ENCODE data around the gene ASIC5. TPM values are rescaled to one million over a fixed set of nuclear protein-coding genes. Genes with fewer than 3 reads are reported as not detected.
A peak's percentile ranks its signal among the peaks of the same experiment; 100 is the strongest.
"Not testable (repeated sequence)": the region's sequence is repeated elsewhere in the genome, so short reads cannot be mapped to it uniquely, and the experiment has no call there.

ASIC5 gene
- total RNA-seq, 1 experiment from 2014 or later = not detected

- POLR2A ChIA-PET (ENCODE audit: low non-redundant PET) = no interaction called here
- DNase-seq (ENCODE audit: low spot score) = no peak
- Histone ChIP-seq H3K36me3 (ENCODE audit: insufficient read depth, low read length, poor library complexity, severe bottlenecking) (no peaks in the 10 kb centered on the region), H3K4me1 (ENCODE audit: insufficient read depth, low read length, poor library complexity, severe bottlenecking) (no peaks in the 10 kb centered on the region), H3K27ac (ENCODE audit: low read depth, low read length, poor library complexity, severe bottlenecking) (no peak overlapping the region), H3K4me3 (ENCODE audit: low read depth, low read length, poor library complexity, severe bottlenecking) (no peak overlapping the region), H3K27me3 (replicated peaks; ENCODE audit: insufficient read depth, low read depth, low read length, poor library complexity) (no peaks in the 10 kb centered on the region), H3K9me3 (ENCODE audit: low read depth, low read length, poor library complexity, severe bottlenecking) (no peaks in the 10 kb centered on the region)
- BruUV-seq (replicated peaks) = no TSS peak
- no peak for TF ChIP-seq EZH2 (IDR thresholded peaks at IDR 0.05; ENCODE audit: borderline replicate concordance, low read depth, low read length, poor library complexity, severe bottlenecking)
- no peak for TF ChIP-seq CTCF (conservative IDR thresholded peaks at IDR 0.05; ENCODE audit: low read depth, low read length)
- intact Hi-C loops (cut with micrococcal nuclease; ENCODE audit: unreplicated experiment) = no loop called here
- CTCF ChIA-PET = no interaction called here
These were observed 34.9 kb upstream of the ASIC5 start for GRCh38 chr4:155901013-155901412.

DNA sequence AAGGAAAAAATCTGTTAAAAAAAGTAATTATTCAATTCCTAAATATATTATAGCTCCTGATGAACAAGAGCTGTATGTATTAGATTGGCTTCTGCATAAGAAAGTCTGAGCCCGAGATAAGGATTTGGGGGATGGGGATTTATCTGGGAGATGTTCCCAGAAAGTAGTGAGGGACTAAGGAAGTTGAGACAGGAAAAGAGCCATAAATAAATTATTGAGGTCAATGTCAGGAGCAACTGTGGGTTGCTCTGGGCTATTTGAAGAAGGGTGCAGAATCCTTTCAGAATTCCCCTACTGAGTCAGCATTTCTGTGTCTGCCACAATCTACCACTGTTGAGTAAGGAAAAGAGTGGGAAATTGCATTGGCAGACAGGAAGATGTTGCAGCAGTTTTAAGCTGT lies 34.3 kb upstream of the ASIC5 start:
- Histone ChIP-seq H3K4me1 (ENCODE audit: insufficient read depth, low read length, poor library complexity, severe bottlenecking) (no peaks in the 10 kb centered on the region), H3K27ac (ENCODE audit: low read depth, low read length, poor library complexity, severe bottlenecking) (no peak overlapping the region), H3K9me3 (ENCODE audit: low read depth, low read length, poor library complexity, severe bottlenecking) (no peaks in the 10 kb centered on the region), H3K4me3 (ENCODE audit: low read depth, low read length, poor library complexity, severe bottlenecking) (no peak overlapping the region), H3K36me3 (ENCODE audit: insufficient read depth, low read length, poor library complexity, severe bottlenecking) (no peaks in the 10 kb centered on the region), H3K27me3 (replicated peaks; ENCODE audit: insufficient read depth, low read depth, low read length, poor library complexity) (no peaks in the 10 kb centered on the region)
- peak; percentile 13 for DNase-seq (ENCODE audit: low spot score)
- ChIA-PET POLR2A (ENCODE audit: low non-redundant PET) (no interaction called here), CTCF (no interaction called here)
- no TSS peak for BruUV-seq (replicated peaks)
- intact Hi-C loops (cut with micrococcal nuclease; ENCODE audit: unreplicated experiment) = no loop called here
- TF ChIP-seq EZH2 (IDR thresholded peaks at IDR 0.05; ENCODE audit: borderline replicate concordance, low read depth, low read length, poor library complexity, severe bottlenecking) = no peak
- no peak for TF ChIP-seq CTCF (conservative IDR thresholded peaks at IDR 0.05; ENCODE audit: low read depth, low read length)

DNA sequence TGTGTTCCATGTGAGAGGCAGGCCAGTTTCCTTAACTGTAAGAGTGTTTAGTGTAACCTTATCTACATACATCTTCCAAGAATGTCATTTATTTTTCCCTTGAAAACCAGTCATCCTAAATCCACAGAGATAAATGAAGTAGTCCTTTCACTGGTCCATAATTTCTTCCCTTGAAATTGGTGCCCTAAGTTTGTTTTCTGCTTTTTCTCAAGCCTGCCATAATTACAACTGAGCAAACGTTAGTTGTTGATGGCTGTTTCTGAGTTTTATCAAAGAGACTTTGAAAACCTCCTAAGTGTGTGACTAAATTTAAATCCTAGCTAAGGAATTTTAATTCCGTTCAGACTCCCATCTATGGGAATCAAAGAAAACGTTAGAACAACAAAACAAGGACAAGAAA lies 33.8 kb upstream of the ASIC5 start:
- TF ChIP-seq CTCF (conservative IDR thresholded peaks at IDR 0.05; ENCODE audit: low read depth, low read length) = no peak
- no peaks in the 10 kb centered on the region for H3K27me3 ChIP-seq (replicated peaks; ENCODE audit: insufficient read depth, low read depth, low read length, poor library complexity)
- ChIA-PET CTCF (no interaction called here), POLR2A (ENCODE audit: low non-redundant PET) (no interaction called here)
- intact Hi-C loops (cut with micrococcal nuclease; ENCODE audit: unreplicated experiment) = no loop called here
- BruUV-seq (replicated peaks) = no TSS peak
- DNase-seq (ENCODE audit: low spot score) = no peak
- H3K4me1 ChIP-seq (ENCODE audit: insufficient read depth, low read length, poor library complexity, severe bottlenecking) = no peaks in the 10 kb centered on the region
- no peak overlapping the region for H3K27ac ChIP-seq (ENCODE audit: low read depth, low read length, poor library complexity, severe bottlenecking)
- H3K4me3 ChIP-seq (ENCODE audit: low read depth, low read length, poor library complexity, severe bottlenecking) = no peak overlapping the region
- no peaks in the 10 kb centered on the region for H3K9me3 ChIP-seq (ENCODE audit: low read depth, low read length, poor library complexity, severe bottlenecking)
- H3K36me3 ChIP-seq (ENCODE audit: insufficient read depth, low read length, poor library complexity, severe bottlenecking) = no peaks in the 10 kb centered on the region

- intact Hi-C loops (cut with micrococcal nuclease; ENCODE audit: unreplicated experiment); DNase-seq (ENCODE audit: low spot score); H3K4me1 ChIP-seq (ENCODE audit: insufficient read depth, low read length, poor library complexity, severe bottlenecking); H3K27me3 ChIP-seq (replicated peaks; ENCODE audit: insufficient read depth, low read depth, low read length, poor library complexity); H3K36me3 ChIP-seq (ENCODE audit: insufficient read depth, low read length, poor library complexity, severe bottlenecking); BruUV-seq (replicated peaks); H3K9me3 ChIP-seq (ENCODE audit: low read depth, low read length, poor library complexity, severe bottlenecking); POLR2A ChIA-PET (ENCODE audit: low non-redundant PET); CTCF ChIA-PET; H3K4me3 ChIP-seq (ENCODE audit: low read depth, low read length, poor library complexity, severe bottlenecking); H3K27ac ChIP-seq (ENCODE audit: low read depth, low read length, poor library complexity, severe bottlenecking): not testable (repeated sequence)
These were observed 32.3 kb upstream of the ASIC5 start for GRCh38 chr4:155898371-155898770.

All from A673 (cell line).